ENCODE measurements around the gene COL26A1. TPM values are rescaled to one million over a fixed set of nuclear protein-coding genes. Genes with fewer than 3 reads are reported as not detected.

The COL26A1 gene
- total RNA-seq, 2 experiments from 2014 or later, result not detected

- TF ChIP-seq CTCF (conservative IDR thresholded peaks at IDR 0.05; ENCODE audit: low read length) (no peak), EZH2phosphoT487 (IDR thresholded peaks at IDR 0.05; ENCODE audit: borderline replicate concordance, low read depth, low read length) (no peak)
- H3K4me3 ChIP-seq (ENCODE audit: low read depth, low read length, poor library complexity, severe bottlenecking), result no peak overlapping the region
- H2AFZ ChIP-seq (ENCODE audit: low read length), result no peak overlapping the region
- DNase-seq (ENCODE audit: low spot score), result no peak
- no peaks in the 10 kb centered on the region for H3K9me3 ChIP-seq (ENCODE audit: low read length)
- H3K36me3 ChIP-seq (ENCODE audit: insufficient read depth, low read length), result no peaks in the 10 kb centered on the region
- no peaks in the 10 kb centered on the region for H3K9me2 ChIP-seq (ENCODE audit: insufficient read depth, low read length)
- no peaks in the 10 kb centered on the region for H4K20me1 ChIP-seq (ENCODE audit: insufficient read depth, low read length)
- ChIA-PET POLR2A (no interaction called here), CTCF (ENCODE audit: unreplicated experiment) (no interaction called here)
- no peaks in the 10 kb centered on the region for H3K4me1 ChIP-seq (ENCODE audit: insufficient read depth, low read length, poor library complexity, severe bottlenecking)
- BruUV-seq (replicated peaks), result no TSS peak
- intact Hi-C loops (cut with micrococcal nuclease; ENCODE audit: unreplicated experiment), result no loop called here
- no peak overlapping the region for H3K4me2 ChIP-seq (ENCODE audit: low read length)
- no peak overlapping the region for H3K27ac ChIP-seq (ENCODE audit: low read depth, low read length, poor library complexity, severe bottlenecking)
- H3K79me2 ChIP-seq (ENCODE audit: insufficient read depth, low read depth, low read length), result no peaks in the 10 kb centered on the region
These were observed 38.1 kb downstream of the COL26A1 start for GRCh38 chr7:101400751-101401150.

GRCh38 chr7:101401390-101402080 lies 38.9 kb downstream of the COL26A1 start:
- ChIA-PET CTCF (ENCODE audit: unreplicated experiment) (no interaction called here), POLR2A (interaction anchor here (0.5 kb wide), 1 partner anchor 86 kb away, joined by 3 read pairs; no protein-coding TSS in a partner anchor)
- Histone ChIP-seq H2AFZ (ENCODE audit: low read length) (no peak overlapping the region), H3K4me1 (ENCODE audit: insufficient read depth, low read length, poor library complexity, severe bottlenecking) (no peaks in the 10 kb centered on the region), H3K36me3 (ENCODE audit: insufficient read depth, low read length) (no peaks in the 10 kb centered on the region), H4K20me1 (ENCODE audit: insufficient read depth, low read length) (no peaks in the 10 kb centered on the region), H3K9me3 (ENCODE audit: low read length) (no peaks in the 10 kb centered on the region), H3K79me2 (ENCODE audit: insufficient read depth, low read depth, low read length) (no peaks in the 10 kb centered on the region), H3K27ac (ENCODE audit: low read depth, low read length, poor library complexity, severe bottlenecking) (no peak overlapping the region), H3K4me2 (ENCODE audit: low read length) (no peak overlapping the region), H3K9me2 (ENCODE audit: insufficient read depth, low read length) (no peaks in the 10 kb centered on the region), H3K4me3 (ENCODE audit: low read depth, low read length, poor library complexity, severe bottlenecking) (no peak overlapping the region)
- no peak for TF ChIP-seq CTCF (conservative IDR thresholded peaks at IDR 0.05; ENCODE audit: low read length)
- TF ChIP-seq EZH2phosphoT487 (IDR thresholded peaks at IDR 0.05; ENCODE audit: borderline replicate concordance, low read depth, low read length), result no peak
- intact Hi-C loops (cut with micrococcal nuclease; ENCODE audit: unreplicated experiment), result no loop called here
- DNase-seq (ENCODE audit: low spot score), result no peak
- no TSS peak for BruUV-seq (replicated peaks)

GRCh38 chr7:101402081-101402779 lies 39.6 kb downstream of the COL26A1 start:
- Histone ChIP-seq H4K20me1 (ENCODE audit: insufficient read depth, low read length) (no peaks in the 10 kb centered on the region), H3K79me2 (ENCODE audit: insufficient read depth, low read depth, low read length) (no peaks in the 10 kb centered on the region), H3K4me3 (ENCODE audit: low read depth, low read length, poor library complexity, severe bottlenecking) (no peak overlapping the region), H3K9me3 (ENCODE audit: low read length) (no peaks in the 10 kb centered on the region), H3K9me2 (ENCODE audit: insufficient read depth, low read length) (no peaks in the 10 kb centered on the region), H3K4me1 (ENCODE audit: insufficient read depth, low read length, poor library complexity, severe bottlenecking) (no peaks in the 10 kb centered on the region), H3K27ac (ENCODE audit: low read depth, low read length, poor library complexity, severe bottlenecking) (no peak overlapping the region), H3K4me2 (ENCODE audit: low read length) (no peak overlapping the region), H2AFZ (ENCODE audit: low read length) (no peak overlapping the region), H3K36me3 (ENCODE audit: insufficient read depth, low read length) (no peaks in the 10 kb centered on the region)
- BruUV-seq (replicated peaks), result no TSS peak
- no peak for DNase-seq (ENCODE audit: low spot score)
- intact Hi-C loops (cut with micrococcal nuclease; ENCODE audit: unreplicated experiment), result no loop called here
- ChIA-PET POLR2A (interaction anchor here (0.5 kb wide), 1 partner anchor 86 kb away, joined by 3 read pairs; no protein-coding TSS in a partner anchor), CTCF (ENCODE audit: unreplicated experiment) (no interaction called here)
- no peak for TF ChIP-seq EZH2phosphoT487 (IDR thresholded peaks at IDR 0.05; ENCODE audit: borderline replicate concordance, low read depth, low read length)
- TF ChIP-seq CTCF (conservative IDR thresholded peaks at IDR 0.05; ENCODE audit: low read length), result no peak

Data from OCI-LY7 (cell line).